Neuron (in vitro differentiated cells): Measurements from ENCODE around the gene TCTN1.
"Not testable (repeated sequence)": the region's sequence is repeated elsewhere in the genome, so short reads cannot be mapped to it uniquely, and the experiment has no call there.

Source experiments
- H2AFZ ChIP-seq: one replicate; pipeline ENCODE4 v1.6.1; 2013; ENCODE audit warnings: low read depth, mild to moderate bottlenecking, inconsistent platforms, low read length, moderate library complexity
- H3K27me3 ChIP-seq: one replicate; pipeline ENCODE4 v1.6.1; 2013; ENCODE audit warnings: low read length; ENCODE audit not compliant: insufficient read depth
- H3K36me3 ChIP-seq: one replicate; pipeline ENCODE4 v1.6.1; 2013; ENCODE audit warnings: low read length; ENCODE audit not compliant: insufficient read depth
- H3K4me1 ChIP-seq: one replicate; pipeline ENCODE4 v1.6.1; 2013; ENCODE audit warnings: low read length; ENCODE audit not compliant: insufficient read depth
- H3K4me3 ChIP-seq: 2 replicates; pipeline ENCODE4 v1.5.1; 2013; ENCODE audit warnings: mild to moderate bottlenecking, low read length, moderate library complexity
- H3K9me3 ChIP-seq: one replicate; pipeline ENCODE4 v1.6.1; 2013; ENCODE audit warnings: low read length

TCTN1 gene

GRCh38 chr12:110578694-110579534 lies 35.0 kb upstream of the TCTN1 start:
- H3K27me3 ChIP-seq, result no peaks in the 10 kb centered on the region
- H3K36me3 ChIP-seq, result no peaks in the 10 kb centered on the region
- H3K9me3 ChIP-seq, result no peaks in the 10 kb centered on the region
- H3K4me1 ChIP-seq, result peaks cover 14% of the 10 kb centered on the region
- no peak overlapping the region for H3K4me3 ChIP-seq
- no peak overlapping the region for H2AFZ ChIP-seq

GRCh38 chr12:110579535-110580253 lies 34.2 kb upstream of the TCTN1 start:
- H3K4me1 ChIP-seq, result peaks cover 15% of the 10 kb centered on the region
- no peak overlapping the region for H3K4me3 ChIP-seq

GRCh38 chr12:110581931-110582275 lies 32.0 kb upstream of the TCTN1 start:
- Histone ChIP-seq H3K4me1 (peaks cover 16% of the 10 kb centered on the region), H3K9me3 (no peaks in the 10 kb centered on the region), H3K36me3 (no peaks in the 10 kb centered on the region), H2AFZ (no peak overlapping the region), H3K4me3 (peak overlapping the region; percentile 54), H3K27me3 (peaks cover 11% of the 10 kb centered on the region)

More at GRCh38 chr12:110579535-110580253, 34.2 kb upstream of the TCTN1 start:
- no peaks in the 10 kb centered on the region for H3K36me3 ChIP-seq
- no peak overlapping the region for H2AFZ ChIP-seq
- H3K27me3 ChIP-seq, result peaks cover under 1% of the 10 kb centered on the region
- no peaks in the 10 kb centered on the region for H3K9me3 ChIP-seq

GRCh38 chr12:110582276-110583136 lies 31.4 kb upstream of the TCTN1 start:
- peak overlapping the region; percentile 96 for H2AFZ ChIP-seq
- no peaks in the 10 kb centered on the region for H3K36me3 ChIP-seq
- peaks cover 16% of the 10 kb centered on the region for H3K4me1 ChIP-seq
- H3K9me3 ChIP-seq, result no peaks in the 10 kb centered on the region
- peaks cover 11% of the 10 kb centered on the region for H3K27me3 ChIP-seq
- H3K4me3 ChIP-seq, result peak overlapping the region; percentile 54

GRCh38 chr12:110583137-110584059 lies 30.5 kb upstream of the TCTN1 start, which contains the start of gene PPTC7:
Gene PPTC7 (minus strand): TSS chr12:110583318. CDS start chr12:110583031, 287 bp downstream.
- H3K9me3 ChIP-seq, result no peaks in the 10 kb centered on the region
- H3K36me3 ChIP-seq, result no peaks in the 10 kb centered on the region
- H3K27me3 ChIP-seq, result peaks cover 11% of the 10 kb centered on the region
- peaks cover 16% of the 10 kb centered on the region for H3K4me1 ChIP-seq
- H3K4me3 ChIP-seq, result peak within 1 kb of the TSS; percentile 54
- H2AFZ ChIP-seq, result peak within 1 kb of the TSS; percentile 96

GRCh38 chr12:110585231-110585799 lies 28.6 kb upstream of the TCTN1 start:
- H3K36me3 ChIP-seq, result no peaks in the 10 kb centered on the region
- no peaks in the 10 kb centered on the region for H3K9me3 ChIP-seq
- H2AFZ ChIP-seq, result no peak overlapping the region
- H3K27me3 ChIP-seq, result peaks cover 11% of the 10 kb centered on the region
- peaks cover 16% of the 10 kb centered on the region for H3K4me1 ChIP-seq
- H3K4me3 ChIP-seq, result no peak overlapping the region

- H3K4me1 ChIP-seq, result peaks cover 17% of the 10 kb centered on the region
- not testable (repeated sequence) for H3K9me3 ChIP-seq, H2AFZ ChIP-seq, H3K36me3 ChIP-seq, H3K4me3 ChIP-seq
- peaks cover 11% of the 10 kb centered on the region for H3K27me3 ChIP-seq
Observed at GRCh38 chr12:110587102-110587501, 26.8 kb upstream of the TCTN1 start.

- Histone ChIP-seq H3K4me1 (peaks cover 11% of the 10 kb centered on the region), H2AFZ (no peak overlapping the region), H3K9me3 (no peaks in the 10 kb centered on the region), H3K4me3 (no peak overlapping the region), H3K36me3 (no peaks in the 10 kb centered on the region), H3K27me3 (peaks cover 8% of the 10 kb centered on the region)
Observed at GRCh38 chr12:110590059-110590458, 23.9 kb upstream of the TCTN1 start.

GRCh38 chr12:110590806-110591326 lies 23.1 kb upstream of the TCTN1 start:
- no peak overlapping the region for H3K4me3 ChIP-seq
- peaks cover 3% of the 10 kb centered on the region for H3K27me3 ChIP-seq

GRCh38 chr12:110591451-110592051 lies 22.4 kb upstream of the TCTN1 start:
- no peaks in the 10 kb centered on the region for H3K9me3 ChIP-seq
- peaks cover 9% of the 10 kb centered on the region for H3K4me1 ChIP-seq
- H3K36me3 ChIP-seq, result no peaks in the 10 kb centered on the region
- no peaks in the 10 kb centered on the region for H3K27me3 ChIP-seq
- no peak overlapping the region for H2AFZ ChIP-seq
- H3K4me3 ChIP-seq, result no peak overlapping the region

More at GRCh38 chr12:110590806-110591326, 23.1 kb upstream of the TCTN1 start:
- H3K9me3 ChIP-seq, result no peaks in the 10 kb centered on the region
- no peaks in the 10 kb centered on the region for H3K36me3 ChIP-seq
- H2AFZ ChIP-seq, result no peak overlapping the region
- H3K4me1 ChIP-seq, result peaks cover 9% of the 10 kb centered on the region

- H3K9me3 ChIP-seq, result no peaks in the 10 kb centered on the region
- H3K4me1 ChIP-seq, result peaks cover 9% of the 10 kb centered on the region
- no peak overlapping the region for H2AFZ ChIP-seq
- H3K4me3 ChIP-seq, result no peak overlapping the region
- H3K27me3 ChIP-seq, result no peaks in the 10 kb centered on the region
- no peaks in the 10 kb centered on the region for H3K36me3 ChIP-seq
Observed at GRCh38 chr12:110592078-110592477, 21.9 kb upstream of the TCTN1 start.
